Natural killer cell treated with Interleukin-12 subunit alpha and Interleukin-12 subunit beta and Interleukin-15 and Interleukin-18, amount 100 ng/mL, for 72 hours (primary cell): ENCODE data around the gene ALOX5. TPM values are rescaled to one million over a fixed set of nuclear protein-coding genes. Genes with fewer than 3 reads are reported as not detected.

Experiments used
- ATAC-seq, 2 donors: fragments of 150-1000 bp; cut with Tn5 transposase in 1 of 2; sonication (Bioruptor Pico), chemical (Tn5 transposase) in 1 of 2; 2 replicates each; pipeline ENCODE4 v1.10.0; 2021
- DNase-seq: peaks from one replicate; pipeline ENCODE4 v3.0.0; 2022; ENCODE audit warnings: low spot score
- H3K27ac Mint-ChIP-seq, 2 donors: 1 replicate in 1 of 2; 2 replicates in 1 of 2; pipeline ENCODE4 v1.8.0; 2022; ENCODE audit warnings: mixed read lengths in 2 of 2, mild to moderate bottlenecking in 1 of 2, moderate library complexity in 1 of 2
- H3K27me3 Mint-ChIP-seq, 2 donors: 1 replicate in 1 of 2; 2 replicates in 1 of 2; pipeline ENCODE4 v1.8.0; 2022; ENCODE audit warnings: mixed read lengths in 2 of 2
- H3K36me3 Mint-ChIP-seq: one replicate; pipeline ENCODE4 v1.8.0; 2022; ENCODE audit warnings: mixed read lengths
- H3K4me1 Mint-ChIP-seq, 2 donors: 1 replicate in 1 of 2; 2 replicates in 1 of 2; pipeline ENCODE4 v1.8.0; 2022; ENCODE audit warnings: low read depth in 2 of 2, mixed read lengths in 2 of 2, mild to moderate bottlenecking in 1 of 2
- H3K4me3 Mint-ChIP-seq: one replicate; pipeline ENCODE4 v1.8.0; 2022; ENCODE audit warnings: mixed read lengths
- H3K9me3 Mint-ChIP-seq: 2 replicates; pipeline ENCODE4 v1.8.0; 2022; ENCODE audit warnings: mixed read lengths
- total RNA-seq, 2 donors: library from RNA; stranded (reverse); gene quantifications; one replicate each; pipeline ENCODE4 v1.2.3, GENCODE V29; 2022

The ALOX5 gene
- total RNA-seq, 2 donors from 2014 or later: 7.5 TPM; not detected in 1

DNA sequence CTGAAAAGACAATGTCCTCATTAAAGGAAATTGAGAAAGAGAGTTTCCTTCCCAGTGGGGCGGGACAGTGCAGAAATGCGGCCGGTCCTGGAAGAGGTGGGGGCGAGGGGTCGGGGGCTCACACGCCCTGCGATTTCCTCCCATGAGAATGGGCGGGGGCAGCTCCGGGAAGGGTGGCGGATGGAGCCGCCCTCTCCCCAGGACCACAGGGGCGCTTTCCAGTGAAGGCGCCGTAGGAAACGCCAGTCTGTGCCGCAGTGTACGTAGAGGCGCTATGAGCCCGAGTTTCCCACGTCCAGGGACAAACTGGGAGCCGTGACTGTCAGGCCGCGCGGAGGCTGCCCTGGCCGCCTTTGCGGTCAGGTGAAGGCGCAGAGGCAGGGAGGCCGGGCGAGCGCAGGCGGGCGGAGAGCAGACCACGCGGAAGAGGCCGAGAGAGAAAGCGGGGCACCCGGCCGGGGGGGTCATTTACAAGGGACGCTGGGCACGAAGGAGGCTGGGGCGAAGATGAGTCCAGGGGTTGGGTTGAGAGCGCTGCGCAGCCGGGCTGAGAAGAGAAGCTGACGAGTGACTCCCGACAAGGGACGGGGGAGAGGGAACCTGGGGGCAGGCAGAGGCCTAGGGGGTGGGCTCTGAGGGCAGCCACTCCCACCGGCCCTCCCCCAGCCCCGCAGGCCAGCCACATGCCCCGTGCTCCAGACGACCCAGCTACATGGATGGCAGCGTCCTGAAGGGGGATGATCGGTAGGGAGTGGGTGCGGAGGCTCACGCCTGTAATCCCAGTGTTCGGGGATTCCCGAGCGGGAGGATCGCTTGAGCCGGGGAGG is 45.0 kb downstream of the ALOX5 start:
- Mint-ChIP-seq H3K27ac (peak overlapping the region; percentile 94 to 95), H3K9me3 (no peaks in the 10 kb centered on the region), H3K27me3 (no peaks in the 10 kb centered on the region), H3K4me3 (peak overlapping the region; percentile 97), H3K36me3 (no peaks in the 10 kb centered on the region), H3K4me1 (peaks cover 29 to 31% of the 10 kb centered on the region in 2 donors)
- DNase-seq (peak; percentile 71), ATAC-seq (peak; percentile 82)

DNA sequence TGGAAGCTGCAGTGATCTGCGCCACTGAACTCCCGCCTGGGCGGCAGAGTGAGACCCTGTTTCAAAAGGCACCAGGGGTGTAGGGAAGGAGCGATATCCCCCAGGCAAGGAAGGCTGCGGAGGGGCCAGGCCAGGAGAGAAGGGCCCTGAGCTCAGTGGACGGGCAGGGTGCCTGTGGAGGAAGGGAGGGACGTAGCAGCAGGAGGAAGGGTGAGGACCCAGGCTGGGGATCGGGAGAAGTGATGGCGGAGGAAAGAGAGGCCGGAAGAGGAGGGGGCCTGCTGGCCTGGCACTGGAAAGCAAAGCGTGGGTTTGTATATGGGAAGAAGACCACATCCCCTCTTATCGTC is 45.6 kb downstream of the ALOX5 start:
- H3K4me1 Mint-ChIP-seq: peaks cover 29 to 31% of the 10 kb centered on the region in 2 donors
- no peak for ATAC-seq
- H3K36me3 Mint-ChIP-seq: no peaks in the 10 kb centered on the region
- H3K4me3 Mint-ChIP-seq: peak overlapping the region; percentile 97
- no peaks in the 10 kb centered on the region for H3K9me3 Mint-ChIP-seq
- no peak for DNase-seq
- no peaks in the 10 kb centered on the region for H3K27me3 Mint-ChIP-seq
- H3K27ac Mint-ChIP-seq: peak overlapping the region; percentile 94 to 95

DNA sequence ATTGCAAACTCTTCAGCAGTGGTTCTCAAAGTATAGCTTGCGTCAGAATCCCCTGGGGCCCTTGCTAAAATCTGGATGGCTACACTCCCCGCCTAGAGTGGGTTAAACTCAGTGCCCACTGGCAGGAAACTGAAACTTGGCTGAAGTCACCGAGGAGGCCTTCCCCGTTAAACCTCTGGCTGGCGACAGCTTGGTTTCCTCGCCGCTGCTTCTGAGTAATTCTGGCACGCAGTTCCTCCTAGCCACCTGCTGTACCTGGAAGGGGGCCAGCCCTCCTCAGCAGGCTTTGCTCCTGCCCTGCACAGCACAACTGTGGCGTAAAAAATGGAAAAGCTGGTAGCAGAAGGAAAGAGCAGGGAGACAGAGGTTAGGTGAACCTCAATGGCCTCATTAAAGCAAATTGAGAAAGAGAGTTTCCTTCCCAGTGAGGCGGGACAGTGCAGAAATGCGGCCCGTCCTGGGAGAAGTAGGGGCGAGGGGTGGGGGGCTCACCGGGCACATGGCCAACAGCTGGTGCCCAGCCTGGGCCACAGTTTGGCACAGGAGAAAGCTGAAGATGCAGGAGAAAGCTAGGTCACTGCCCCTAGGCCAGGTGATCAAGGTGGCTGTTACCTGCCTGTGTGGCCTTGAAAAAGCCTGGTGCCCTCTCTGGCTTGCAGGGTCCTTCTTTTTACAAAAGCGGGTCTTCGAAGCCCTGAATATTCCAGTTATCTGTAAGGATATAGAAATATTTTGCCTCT is 46.6 kb downstream of the ALOX5 start:
- Mint-ChIP-seq H3K27ac (peak overlapping the region; percentile 94 to 95), H3K36me3 (no peaks in the 10 kb centered on the region), H3K9me3 (no peaks in the 10 kb centered on the region), H3K27me3 (no peaks in the 10 kb centered on the region), H3K4me3 (peak overlapping the region; percentile 97), H3K4me1 (peaks cover 29 to 31% of the 10 kb centered on the region in 2 donors)
- peak; percentile 59 to 70 for ATAC-seq
- DNase-seq: peak; percentile 77

DNA sequence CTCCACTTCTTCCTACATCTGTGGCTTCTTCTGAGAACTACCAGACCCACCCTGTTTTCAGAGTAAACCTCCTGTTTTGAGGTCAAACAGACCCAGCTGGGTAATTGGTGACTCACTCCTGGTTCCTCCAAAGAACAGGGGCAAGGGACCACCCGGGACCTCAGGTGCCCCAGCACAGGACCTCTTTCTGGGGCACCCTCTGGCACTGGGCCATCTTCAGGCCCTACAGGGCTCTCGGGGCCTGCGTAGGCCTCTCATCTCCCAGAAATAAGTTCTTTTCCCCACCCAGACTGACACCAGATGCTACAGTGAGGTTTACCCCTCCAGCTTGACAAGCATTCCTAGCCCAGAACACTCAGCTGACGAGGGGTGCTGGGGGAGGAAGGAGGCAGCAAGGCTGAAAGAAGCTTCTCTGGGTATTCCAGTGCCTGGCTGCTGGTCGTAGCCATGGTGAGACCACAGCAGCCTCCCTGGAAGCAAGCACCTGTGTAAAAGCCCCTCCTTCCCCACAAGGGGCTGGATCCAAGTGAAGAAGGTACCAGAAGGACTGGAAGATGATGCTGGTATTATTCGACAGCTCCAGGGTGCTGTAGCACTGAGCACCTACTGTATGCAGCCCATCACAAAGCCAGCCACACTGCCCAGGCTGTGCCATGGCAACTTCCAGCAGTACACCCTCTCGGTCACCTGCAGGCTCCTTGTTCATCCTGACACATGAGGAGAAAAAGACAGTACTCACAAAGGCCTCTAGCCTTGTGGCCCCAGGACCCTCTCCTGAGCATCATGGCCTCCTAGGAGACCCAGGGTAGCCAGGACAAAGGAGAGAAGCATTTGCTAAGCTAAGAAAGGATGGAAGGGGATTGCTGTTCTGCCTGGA is 47.4 kb downstream of the ALOX5 start:
- peaks cover 34 to 35% of the 10 kb centered on the region in 2 donors for H3K4me1 Mint-ChIP-seq
- ATAC-seq (peak in 1 of 2 donors; percentile 31), DNase-seq (no peak)
- H3K4me3 Mint-ChIP-seq: peak overlapping the region; percentile 97
- peak overlapping the region; percentile 94 to 95 for H3K27ac Mint-ChIP-seq
- H3K36me3 Mint-ChIP-seq: no peaks in the 10 kb centered on the region
- H3K9me3 Mint-ChIP-seq: no peaks in the 10 kb centered on the region
- H3K27me3 Mint-ChIP-seq: no peaks in the 10 kb centered on the region

DNA sequence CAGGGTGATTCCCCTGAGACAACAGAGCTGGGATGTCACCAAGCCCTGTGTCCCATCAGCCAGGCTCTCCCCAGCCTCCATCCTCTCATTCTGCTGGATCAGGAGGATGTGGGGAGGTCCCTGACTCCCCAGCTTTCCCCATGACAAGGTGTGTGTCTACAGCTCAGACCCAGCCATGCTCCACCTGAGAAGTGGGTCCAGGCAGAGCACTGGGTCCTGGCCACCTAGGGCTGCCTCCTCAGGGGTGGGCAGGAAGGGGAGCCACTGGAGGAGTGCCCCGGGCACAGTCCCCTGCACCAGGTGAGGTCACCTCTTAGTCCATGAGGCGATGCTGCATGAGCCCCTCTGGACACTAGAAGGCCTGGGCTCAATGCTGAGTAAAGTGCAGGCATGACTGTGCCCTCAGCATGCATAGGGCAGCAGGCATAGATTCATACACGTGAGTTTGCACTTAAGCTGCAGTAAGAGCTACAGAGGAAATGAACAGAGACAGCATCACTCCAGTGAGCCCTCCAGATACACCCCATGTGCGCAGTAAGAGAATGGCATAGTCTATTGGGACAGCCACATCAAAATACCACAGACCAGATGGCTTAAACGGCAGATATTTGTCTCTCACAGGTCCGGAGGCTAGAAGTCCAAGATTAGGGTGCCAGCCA is 48.3 kb downstream of the ALOX5 start:
- no peak overlapping the region for H3K4me3 Mint-ChIP-seq
- H3K27ac Mint-ChIP-seq: peak overlapping the region in 1 of 2 donors; percentile 95
- ATAC-seq: no peak
- no peaks in the 10 kb centered on the region for H3K36me3 Mint-ChIP-seq
- no peaks in the 10 kb centered on the region for H3K9me3 Mint-ChIP-seq
- peaks cover 37 to 39% of the 10 kb centered on the region in 2 donors for H3K4me1 Mint-ChIP-seq
- no peaks in the 10 kb centered on the region for H3K27me3 Mint-ChIP-seq
- DNase-seq: no peak

DNA sequence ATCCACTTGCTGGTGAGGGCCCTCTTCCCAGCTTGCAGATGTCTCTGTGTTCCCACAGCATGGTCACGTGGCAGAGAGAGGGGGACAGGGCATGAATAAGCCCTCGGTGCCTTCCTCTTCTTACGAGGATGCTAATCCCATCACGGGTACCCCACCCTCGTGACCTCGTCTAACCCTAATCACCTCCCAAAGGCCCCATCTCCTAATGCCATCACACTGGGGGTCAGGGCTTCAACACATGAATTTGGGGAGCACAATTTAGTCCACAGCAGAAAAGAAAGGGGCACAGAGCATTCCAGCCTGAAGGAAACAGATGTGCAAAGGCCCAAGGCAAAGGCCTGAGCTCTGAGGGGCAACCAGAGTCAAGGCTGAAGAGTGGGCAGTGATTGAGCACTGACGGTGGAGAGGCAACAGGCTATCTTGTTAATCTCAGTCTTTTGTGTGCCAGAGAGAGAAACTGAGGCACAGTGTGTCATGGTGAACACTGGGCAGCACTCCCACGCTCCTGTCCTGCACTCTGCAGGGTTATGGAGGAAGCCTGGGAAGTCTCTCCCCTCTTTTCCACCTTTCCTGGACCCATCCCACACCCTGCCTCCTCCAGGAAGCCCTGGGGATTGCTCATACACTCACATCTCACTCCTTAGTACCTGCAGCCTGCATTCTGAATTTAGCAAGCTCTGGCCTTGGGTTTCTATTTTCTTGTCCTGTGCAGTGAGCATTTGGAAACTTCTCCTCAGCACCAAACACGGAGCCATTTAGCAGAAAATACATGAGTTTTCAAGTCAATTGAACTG is 49.0 kb downstream of the ALOX5 start:
- no peaks in the 10 kb centered on the region for H3K36me3 Mint-ChIP-seq
- DNase-seq: no peak
- no peak for ATAC-seq
- H3K27me3 Mint-ChIP-seq: peaks cover 0 to under 1% of the 10 kb centered on the region in 2 donors
- no peak overlapping the region for H3K4me3 Mint-ChIP-seq
- peaks cover 35 to 39% of the 10 kb centered on the region in 2 donors for H3K4me1 Mint-ChIP-seq
- H3K9me3 Mint-ChIP-seq: no peaks in the 10 kb centered on the region
- H3K27ac Mint-ChIP-seq: no peak overlapping the region

DNA sequence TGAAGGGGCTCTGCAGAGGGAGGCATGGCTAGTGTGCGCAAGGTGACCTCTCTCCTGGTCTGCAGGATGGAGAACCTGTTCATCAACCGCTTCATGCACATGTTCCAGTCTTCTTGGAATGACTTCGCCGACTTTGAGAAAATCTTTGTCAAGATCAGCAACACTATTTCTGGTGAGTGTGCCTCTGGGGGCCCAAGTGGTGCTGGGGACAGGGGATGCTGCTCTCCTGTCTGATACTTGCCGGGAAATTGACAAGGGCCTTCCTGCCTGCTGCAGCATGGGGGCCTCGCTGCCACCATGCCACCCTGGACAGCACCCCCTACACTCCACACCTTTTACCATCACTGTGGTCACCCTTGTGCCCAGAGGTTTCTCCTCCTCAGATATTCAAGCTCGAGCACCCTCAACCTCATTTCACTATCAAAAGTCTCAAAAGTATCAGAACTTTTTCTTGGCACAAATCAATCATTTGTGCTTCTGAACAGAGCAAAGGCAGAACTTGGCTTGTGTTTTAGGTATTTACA is 50.0 kb downstream of the ALOX5 start:
- Mint-ChIP-seq H3K9me3 (no peaks in the 10 kb centered on the region), H3K4me3 (no peak overlapping the region), H3K36me3 (no peaks in the 10 kb centered on the region), H3K27me3 (peaks cover 6 to 8% of the 10 kb centered on the region in 2 donors), H3K4me1 (peaks cover 27 to 32% of the 10 kb centered on the region in 2 donors), H3K27ac (no peak overlapping the region)
- no peak for DNase-seq
- no peak for ATAC-seq

DNA sequence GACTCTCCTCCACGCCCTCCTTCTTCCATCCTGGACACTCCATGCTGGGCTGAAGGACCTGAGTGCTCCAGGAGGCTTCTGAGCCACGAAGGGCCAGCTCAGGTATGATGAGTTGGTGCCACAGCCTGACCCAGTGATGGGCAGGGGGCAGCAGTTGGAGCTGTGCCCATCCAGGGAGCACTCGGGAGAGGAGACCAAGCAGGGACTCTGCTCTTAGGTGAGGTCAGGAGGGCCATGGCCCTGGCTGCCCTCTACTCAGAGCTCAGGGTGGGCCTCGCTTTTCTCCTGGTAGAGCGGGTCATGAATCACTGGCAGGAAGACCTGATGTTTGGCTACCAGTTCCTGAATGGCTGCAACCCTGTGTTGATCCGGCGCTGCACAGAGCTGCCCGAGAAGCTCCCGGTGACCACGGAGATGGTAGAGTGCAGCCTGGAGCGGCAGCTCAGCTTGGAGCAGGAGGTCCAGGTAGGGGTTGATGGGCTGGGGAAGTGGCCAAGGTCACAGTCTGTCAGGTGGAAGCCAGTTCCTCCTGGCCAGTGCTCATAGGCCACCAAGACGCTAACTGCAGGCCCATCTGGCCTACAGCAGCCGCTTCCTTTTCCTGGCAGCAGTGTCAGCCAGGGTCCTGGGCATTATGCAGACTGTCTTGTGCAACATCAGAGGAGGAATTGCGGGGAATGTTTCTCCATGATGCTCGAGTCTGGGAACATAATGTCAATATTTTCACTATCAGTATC is 50.8 kb downstream of the ALOX5 start:
- Mint-ChIP-seq H3K4me1 (peaks cover 19 to 24% of the 10 kb centered on the region in 2 donors), H3K36me3 (no peaks in the 10 kb centered on the region), H3K27ac (no peak overlapping the region), H3K4me3 (no peak overlapping the region), H3K9me3 (no peaks in the 10 kb centered on the region), H3K27me3 (peaks cover 7 to 15% of the 10 kb centered on the region in 2 donors)
- DNase-seq (no peak), ATAC-seq (no peak)

DNA sequence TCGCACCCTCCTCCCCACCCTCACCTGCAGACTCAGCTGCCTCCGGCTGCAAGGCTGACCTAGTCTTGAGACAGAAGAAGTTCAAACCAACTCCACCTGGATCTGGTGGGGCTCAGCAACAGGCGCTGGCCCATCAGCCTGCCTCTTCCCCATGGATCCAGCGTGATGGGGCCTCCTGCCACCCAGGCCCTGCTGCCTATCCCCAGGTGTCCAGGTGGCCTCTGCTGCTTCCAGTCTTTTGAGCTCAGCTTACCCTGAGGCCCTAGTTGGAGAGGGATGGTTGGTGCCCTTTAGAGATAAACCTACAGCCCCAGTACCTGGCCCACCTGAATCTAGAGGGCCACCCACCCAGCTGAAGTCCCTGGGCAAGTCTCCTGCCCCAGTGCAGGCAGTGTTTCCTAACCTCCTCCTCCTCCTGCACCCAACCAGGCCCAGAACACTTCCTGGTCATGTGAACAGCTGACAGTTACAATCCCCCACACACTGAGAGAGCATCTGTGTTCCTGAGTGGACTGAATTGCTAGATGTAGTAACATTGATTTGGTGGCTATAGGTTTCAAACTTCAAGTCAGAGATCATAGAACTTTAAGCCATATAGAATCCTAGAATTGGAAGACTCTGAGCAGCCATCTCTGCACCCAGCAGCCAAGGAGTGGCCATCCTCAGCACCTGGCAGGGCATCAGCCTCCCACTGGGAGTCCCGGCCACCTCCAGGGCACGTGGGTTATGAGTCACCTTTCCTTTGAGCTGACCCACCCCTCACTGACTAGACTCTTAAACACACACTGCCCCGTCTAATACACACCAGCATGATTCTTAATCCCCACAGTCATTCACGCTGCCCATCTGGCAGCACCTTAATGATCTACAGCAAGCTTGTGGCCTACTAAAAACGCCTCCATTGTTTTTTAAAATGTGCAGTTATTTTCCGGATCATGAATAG is 51.9 kb downstream of the ALOX5 start:
- peak overlapping the region in 1 of 2 donors; percentile 2 for H3K27ac Mint-ChIP-seq
- H3K4me3 Mint-ChIP-seq: no peak overlapping the region
- no peak for ATAC-seq
- no peaks in the 10 kb centered on the region for H3K36me3 Mint-ChIP-seq
- H3K4me1 Mint-ChIP-seq: peaks cover 14% of the 10 kb centered on the region in 2 donors
- no peaks in the 10 kb centered on the region for H3K9me3 Mint-ChIP-seq
- H3K27me3 Mint-ChIP-seq: peaks cover 7 to 19% of the 10 kb centered on the region in 2 donors
- DNase-seq: no peak

DNA sequence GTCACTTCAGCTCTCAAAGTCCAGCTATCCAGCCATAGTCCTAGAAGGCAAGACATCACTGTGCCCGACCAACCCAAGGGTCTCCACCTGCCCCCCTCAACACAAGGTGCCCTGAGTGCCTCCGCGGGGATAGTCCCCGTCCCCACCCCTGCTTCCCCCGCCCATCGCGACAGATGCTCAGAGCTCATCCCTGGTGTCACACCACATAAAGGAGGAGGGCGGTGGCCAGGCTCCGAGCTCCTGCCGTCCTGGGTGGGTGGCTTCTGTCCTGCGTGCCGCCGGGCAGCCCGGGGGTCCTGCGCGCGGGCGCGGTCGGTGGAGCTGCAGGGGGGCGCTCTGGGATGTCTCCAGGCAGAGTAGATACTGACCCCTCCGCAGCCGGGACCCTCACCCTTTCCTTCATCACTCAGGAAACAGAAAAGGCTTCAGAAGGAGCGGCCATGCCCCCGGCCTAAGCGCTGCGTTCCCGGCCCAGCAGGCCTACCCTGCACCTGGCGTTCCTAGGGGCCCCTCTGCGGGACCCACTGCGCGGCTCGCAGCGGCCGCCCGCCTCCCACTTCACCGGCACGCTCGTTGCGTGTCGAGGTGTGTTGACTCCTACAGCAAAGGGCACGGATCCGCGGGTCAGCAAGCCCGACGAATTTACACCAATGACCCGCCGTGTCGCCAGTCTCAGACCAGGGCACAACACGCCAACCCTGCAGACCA is 53.4 kb downstream of the ALOX5 start:
- H3K36me3 Mint-ChIP-seq: no peaks in the 10 kb centered on the region
- H3K27ac Mint-ChIP-seq: no peak overlapping the region
- H3K27me3 Mint-ChIP-seq: peaks cover 7 to 19% of the 10 kb centered on the region in 2 donors
- H3K4me3 Mint-ChIP-seq: no peak overlapping the region
- peaks cover 7 to 10% of the 10 kb centered on the region in 2 donors for H3K4me1 Mint-ChIP-seq
- ATAC-seq (no peak), DNase-seq (no peak)
- H3K9me3 Mint-ChIP-seq: no peaks in the 10 kb centered on the region

DNA sequence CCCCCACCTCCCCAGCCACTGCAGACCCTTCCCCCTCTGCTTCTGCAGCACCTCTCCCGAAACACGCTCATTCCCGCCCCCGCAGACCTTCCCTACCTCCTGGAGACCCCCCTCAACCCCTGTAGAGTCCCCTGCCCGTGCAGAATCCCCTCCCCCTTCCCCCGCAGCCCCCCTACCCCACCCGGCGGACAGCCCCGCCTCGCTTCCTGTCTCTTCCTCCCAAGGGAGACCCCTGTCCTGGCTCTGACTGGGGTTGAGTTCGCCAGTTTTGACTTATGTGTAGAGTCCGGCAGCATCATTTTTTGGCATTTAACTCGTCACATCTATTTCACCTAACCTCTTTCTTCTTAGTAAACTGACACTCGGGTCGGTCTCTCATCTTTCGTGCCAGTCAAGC is 54.0 kb downstream of the ALOX5 start:
- Mint-ChIP-seq H3K4me1 (peaks cover 7 to 10% of the 10 kb centered on the region in 2 donors), H3K27ac (peak overlapping the region in 1 of 2 donors; percentile 24), H3K9me3 (no peaks in the 10 kb centered on the region), H3K27me3 (peaks cover 7 to 19% of the 10 kb centered on the region in 2 donors), H3K4me3 (no peak overlapping the region), H3K36me3 (no peaks in the 10 kb centered on the region)
- DNase-seq (no peak), ATAC-seq (no peak)
